Myometrial cell (primary cell): ENCODE measurements around the gene MSX1. TPM values are rescaled to one million over a fixed set of nuclear protein-coding genes. Genes with fewer than 3 reads are reported as not detected.

Source experiments
- total RNA-seq: library from RNA; depleted of rRNA; stranded (reverse); fragments of >200 nt; gene quantifications from 2 replicates; pipeline ENCODE4 v1.2.3, GENCODE V29; 2015

The MSX1 gene
- total RNA-seq = 5.8 and 10.1 TPM in 2 replicates

DNA sequence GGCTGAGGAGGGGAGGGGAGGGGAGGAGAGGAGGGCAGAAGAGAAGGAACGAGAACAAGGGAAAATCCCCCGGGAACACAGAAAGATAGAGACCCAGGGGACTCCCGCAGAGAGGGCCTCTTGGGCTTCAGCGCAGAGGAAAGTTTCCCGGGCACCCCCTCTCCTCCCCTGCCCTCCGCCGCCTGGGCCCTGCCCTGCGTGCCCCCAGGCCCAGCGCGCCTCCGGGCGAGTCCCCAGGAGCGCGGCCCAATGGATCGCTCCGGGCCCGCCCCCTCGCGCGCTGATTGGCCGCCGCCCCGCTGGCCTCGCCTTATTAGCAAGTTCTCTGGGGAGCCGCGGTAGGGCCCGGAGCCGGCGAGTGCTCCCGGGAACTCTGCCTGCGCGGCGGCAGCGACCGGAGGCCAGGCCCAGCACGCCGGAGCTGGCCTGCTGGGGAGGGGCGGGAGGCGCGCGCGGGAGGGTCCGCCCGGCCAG lies at the start of gene MSX1:
Gene MSX1 (plus strand): TSS at position 341 of the 474 bp plus-strand sequence. CDS start 235 bp downstream, outside the sequence.

Other genes starting within 250 kb of the MSX1 start
- gene CYTL1, start 159.8 kb downstream of the MSX1 start, total RNA-seq = not detected in 2 replicates
- 0.18 TPM in 1 of 2 replicates, not detected in the other for gene STK32B, start 191.8 kb downstream of the MSX1 start, total RNA-seq